Loucy (cell line): ENCODE measurements around the gene ZSWIM6.

ENCODE experiments used
- H2AFZ ChIP-seq: fragments of 200-600 bp; sonication (generic); 2 replicates; pipeline ENCODE4 v1.6.0; 2016; ENCODE audit warnings: antibody characterized with exemption, mild to moderate bottlenecking, low read length, moderate library complexity
- H3F3A ChIP-seq: fragments of 200-600 bp; 2 replicates; pipeline ENCODE4 v1.6.0; 2016; ENCODE audit warnings: antibody characterized with exemption, low read depth, mild to moderate bottlenecking
- H3K27me3 ChIP-seq: fragments of 200-600 bp; sonication (generic); 2 replicates; pipeline ENCODE4 v1.6.1; 2014; ENCODE audit warnings: low read length, mild to moderate bottlenecking; ENCODE audit not compliant: insufficient read depth, poor library complexity, severe bottlenecking
- H3K36me3 ChIP-seq: fragments of 200-600 bp; sonication (generic); 2 replicates; pipeline ENCODE4 v1.6.1; 2016; ENCODE audit warnings: low read length; ENCODE audit not compliant: insufficient read depth
- H3K4me1 ChIP-seq: fragments of 200-600 bp; sonication (generic); 2 replicates; pipeline ENCODE4 v1.5.1; 2014; ENCODE audit warnings: low read length, mild to moderate bottlenecking; ENCODE audit not compliant: insufficient read depth, poor library complexity, severe bottlenecking
- H3K4me2 ChIP-seq: fragments of 200-600 bp; sonication (generic); 2 replicates; pipeline ENCODE4 v1.6.0; 2014; ENCODE audit warnings: antibody characterized with exemption, low read length, low read depth, mild to moderate bottlenecking; ENCODE audit not compliant: poor library complexity, severe bottlenecking
- H3K4me3 ChIP-seq: fragments of 200-600 bp; sonication (generic); 2 replicates; pipeline ENCODE4 v1.5.1; 2014; ENCODE audit warnings: low read length, mild to moderate bottlenecking, mixed read lengths; ENCODE audit not compliant: poor library complexity, severe bottlenecking
- H3K79me2 ChIP-seq: fragments of 200-600 bp; sonication (generic); 2 replicates; pipeline ENCODE4 v1.6.1; 2014; ENCODE audit warnings: low read length; ENCODE audit not compliant: insufficient read depth
- H3K9ac ChIP-seq: fragments of 200-600 bp; sonication (generic); 2 replicates; pipeline ENCODE4 v1.6.0; 2014; ENCODE audit warnings: mild to moderate bottlenecking, low read depth, low read length, moderate library complexity; ENCODE audit not compliant: poor library complexity, severe bottlenecking
- H3K9me2 ChIP-seq: fragments of 200-600 bp; sonication (generic); replicated peaks from 2 replicates; pipeline ENCODE4 v1.6.1; 2016; ENCODE audit warnings: low read depth, low read length, mixed read lengths
- H3K9me3 ChIP-seq: fragments of 200-600 bp; sonication (generic); 2 replicates; pipeline ENCODE4 v1.6.1; 2014; ENCODE audit warnings: mild to moderate bottlenecking, antibody characterized with exemption, low read length, low read depth; ENCODE audit not compliant: insufficient read depth
- H4K20me1 ChIP-seq: fragments of 200-600 bp; sonication (generic); 2 replicates; pipeline ENCODE4 v1.6.0; 2014; ENCODE audit warnings: antibody characterized with exemption, low read length, mild to moderate bottlenecking; ENCODE audit not compliant: insufficient read depth, poor library complexity, severe bottlenecking
- EZH2phosphoT487 ChIP-seq: fragments of 200-600 bp; IDR thresholded peaks from 2 replicates; pipeline ENCODE4 v1.6.1; 2018; ENCODE audit warnings: antibody characterized with exemption, mild to moderate bottlenecking, moderate library complexity, borderline replicate concordance
- TF ChIP-seq, protein P1 (sequence below): fragments of 200-600 bp; sonication (generic); conservative IDR thresholded peaks from 2 replicates; pipeline ENCODE4 v1.5.1; 2014; ENCODE audit warnings: mild to moderate bottlenecking, antibody characterized with exemption, low read length

ZSWIM6 gene

GRCh38 chr5:61591859-61592258 lies 259.8 kb downstream of the ZSWIM6 start:
- Histone ChIP-seq H3K27me3 (no peaks in the 10 kb centered on the region), H3K4me1 (no peaks in the 10 kb centered on the region), H3K79me2 (no peaks in the 10 kb centered on the region), H3F3A (no peaks in the 10 kb centered on the region), H3K9me3 (no peaks in the 10 kb centered on the region), H3K36me3 (no peaks in the 10 kb centered on the region), H3K4me3 (no peak overlapping the region), H3K4me2 (no peak overlapping the region), H3K9me2 (no peaks in the 10 kb centered on the region), H3K9ac (no peak overlapping the region), H2AFZ (no peak overlapping the region), H4K20me1 (no peaks in the 10 kb centered on the region)
- TF ChIP-seq, protein P1, sequence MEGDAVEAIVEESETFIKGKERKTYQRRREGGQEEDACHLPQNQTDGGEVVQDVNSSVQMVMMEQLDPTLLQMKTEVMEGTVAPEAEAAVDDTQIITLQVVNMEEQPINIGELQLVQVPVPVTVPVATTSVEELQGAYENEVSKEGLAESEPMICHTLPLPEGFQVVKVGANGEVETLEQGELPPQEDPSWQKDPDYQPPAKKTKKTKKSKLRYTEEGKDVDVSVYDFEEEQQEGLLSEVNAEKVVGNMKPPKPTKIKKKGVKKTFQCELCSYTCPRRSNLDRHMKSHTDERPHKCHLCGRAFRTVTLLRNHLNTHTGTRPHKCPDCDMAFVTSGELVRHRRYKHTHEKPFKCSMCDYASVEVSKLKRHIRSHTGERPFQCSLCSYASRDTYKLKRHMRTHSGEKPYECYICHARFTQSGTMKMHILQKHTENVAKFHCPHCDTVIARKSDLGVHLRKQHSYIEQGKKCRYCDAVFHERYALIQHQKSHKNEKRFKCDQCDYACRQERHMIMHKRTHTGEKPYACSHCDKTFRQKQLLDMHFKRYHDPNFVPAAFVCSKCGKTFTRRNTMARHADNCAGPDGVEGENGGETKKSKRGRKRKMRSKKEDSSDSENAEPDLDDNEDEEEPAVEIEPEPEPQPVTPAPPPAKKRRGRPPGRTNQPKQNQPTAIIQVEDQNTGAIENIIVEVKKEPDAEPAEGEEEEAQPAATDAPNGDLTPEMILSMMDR: no peak
- TF ChIP-seq EZH2phosphoT487: no peak

- H3K9me2 ChIP-seq: no peaks in the 10 kb centered on the region
- H2AFZ ChIP-seq: no peak overlapping the region
- H3K79me2 ChIP-seq: no peaks in the 10 kb centered on the region
- TF ChIP-seq, protein P1: no peak
- no peak for TF ChIP-seq EZH2phosphoT487
- no peak overlapping the region for H3K4me2 ChIP-seq
- no peak overlapping the region for H3K4me3 ChIP-seq
- peaks cover 20% of the 10 kb centered on the region for H3K4me1 ChIP-seq
- no peaks in the 10 kb centered on the region for H3F3A ChIP-seq
- H3K9ac ChIP-seq: no peak overlapping the region
- H3K36me3 ChIP-seq: no peaks in the 10 kb centered on the region
- H4K20me1 ChIP-seq: no peaks in the 10 kb centered on the region
- H3K9me3 ChIP-seq: no peaks in the 10 kb centered on the region
- no peaks in the 10 kb centered on the region for H3K27me3 ChIP-seq
Observed at GRCh38 chr5:61595426-61595825, 263.4 kb downstream of the ZSWIM6 start.
